NCI-H146 (cell line): ENCODE data around the gene SARS2.

ENCODE experiments used
- DNase-seq: peaks from one replicate; lab custom pipeline; 2025; lab: John Stamatoyannopoulos, UW

Gene SARS2

DNA sequence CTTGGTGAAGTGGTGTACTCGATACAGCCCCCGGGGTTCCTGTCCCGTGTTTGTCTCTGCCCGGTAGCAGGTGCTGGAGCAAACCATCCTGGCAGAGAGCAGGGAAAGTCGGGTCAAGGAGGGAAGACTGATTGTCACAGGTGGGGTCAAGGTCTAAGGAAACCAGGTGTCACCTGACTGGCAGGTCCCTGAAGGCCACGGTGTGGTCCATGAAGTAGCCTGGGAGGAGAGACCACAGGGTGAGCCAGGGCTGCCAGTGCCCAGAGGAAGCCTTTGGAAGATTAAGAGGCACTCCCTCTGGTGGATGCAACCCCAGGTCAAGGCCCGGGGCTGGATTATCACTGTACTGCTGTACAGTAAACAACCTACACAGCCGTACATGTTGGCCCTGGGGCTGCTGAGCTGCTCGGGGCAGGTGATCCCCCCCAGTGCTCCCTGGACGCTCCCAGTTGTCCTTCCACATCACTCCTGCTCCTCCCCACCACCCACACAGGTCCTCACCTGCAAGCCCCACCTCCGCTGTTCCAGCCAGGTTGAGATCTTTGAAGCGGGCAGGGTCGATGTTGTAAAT, 12.6 kb downstream of the SARS2 start:
- no peak for DNase-seq

DNA sequence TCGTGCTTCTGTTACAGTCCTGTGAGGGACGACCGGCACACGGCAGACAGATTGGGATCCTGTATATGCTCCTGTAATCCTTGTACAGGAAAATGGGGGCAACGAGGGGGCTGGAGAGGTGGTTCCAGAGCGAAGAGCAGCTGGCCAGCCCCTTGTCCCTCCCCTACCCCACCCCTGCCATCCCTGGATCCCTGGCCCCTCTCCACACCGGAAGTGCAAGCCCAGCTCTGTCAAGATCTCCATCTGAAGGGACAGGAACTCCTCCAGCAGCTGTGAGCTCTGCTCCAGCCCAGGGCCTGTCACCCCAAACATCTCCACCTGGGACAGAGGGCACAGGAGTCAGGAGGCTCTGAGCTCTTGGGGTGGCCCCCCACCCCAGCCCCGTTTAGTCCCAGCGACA, 13.0 kb downstream of the SARS2 start:
- DNase-seq, result no peak

DNA sequence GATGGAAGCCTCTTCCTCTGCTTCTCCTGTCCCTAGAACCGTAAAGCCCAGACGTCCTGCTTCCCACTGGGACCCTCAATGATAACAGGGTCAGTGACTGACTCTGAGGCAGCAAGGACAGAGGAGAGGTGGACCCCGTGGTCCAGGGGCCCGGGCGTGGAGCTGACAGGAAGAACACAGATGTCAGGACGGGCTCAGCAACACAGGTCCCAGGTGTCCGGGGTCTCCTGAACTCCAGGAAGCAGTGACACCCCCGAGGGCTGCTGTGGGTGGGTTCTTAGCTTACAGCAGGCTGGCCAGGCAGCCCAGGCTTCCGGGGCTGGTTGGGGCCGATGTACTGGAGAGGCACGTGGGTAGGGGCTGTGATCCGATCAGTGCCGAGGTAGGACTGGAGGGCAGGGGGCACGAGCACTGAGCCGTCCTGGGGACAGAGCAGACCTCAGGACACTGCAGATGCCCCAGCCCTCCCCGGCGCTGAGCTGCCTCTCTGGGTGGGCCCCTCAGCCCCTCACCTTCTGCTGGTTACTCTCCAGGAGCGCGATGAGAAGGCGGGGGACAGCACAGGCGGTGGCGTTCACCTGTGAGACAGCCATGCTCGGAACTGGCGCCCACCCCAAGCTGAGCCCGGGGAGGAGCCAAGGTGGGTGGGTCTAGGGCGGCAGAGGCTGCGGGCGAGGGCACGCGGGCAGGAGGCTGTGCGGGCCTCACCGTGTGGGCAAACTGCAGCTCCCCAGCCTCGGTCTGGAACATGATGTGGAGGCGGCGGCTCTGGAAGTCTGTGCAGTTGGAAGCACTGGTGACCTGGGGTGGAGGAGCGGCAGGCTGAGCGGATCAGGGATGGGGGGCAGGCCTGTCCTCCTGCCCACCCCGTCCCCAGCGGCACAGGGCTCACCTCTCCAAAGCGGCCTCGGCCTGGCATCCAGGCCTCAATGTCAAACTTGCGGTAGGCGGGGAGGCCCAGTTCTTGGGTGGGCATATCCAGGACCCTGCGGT, 14.9 kb downstream of the SARS2 start:
- DNase-seq, result no peak

DNA sequence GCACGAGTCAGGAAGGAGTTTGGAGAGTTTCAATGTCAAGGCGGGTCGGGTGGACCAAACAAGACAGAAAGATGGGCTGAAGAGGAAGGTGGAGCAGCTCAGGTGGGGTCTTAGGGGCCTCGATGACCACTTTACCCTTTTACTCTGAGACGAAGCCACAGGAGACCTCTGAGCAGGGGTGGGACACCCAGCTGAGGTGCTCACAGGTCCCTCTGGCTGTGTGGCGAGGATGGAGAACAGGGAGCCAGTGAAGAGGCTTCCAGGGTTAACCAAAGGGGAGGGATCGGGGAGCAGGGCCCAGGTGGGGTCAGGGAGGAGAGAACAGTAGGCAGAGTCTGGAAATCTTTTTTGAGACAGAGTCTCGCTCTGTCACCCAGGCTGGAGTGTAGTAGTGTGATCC, 16.6 kb downstream of the SARS2 start:
- no peak for DNase-seq

DNA sequence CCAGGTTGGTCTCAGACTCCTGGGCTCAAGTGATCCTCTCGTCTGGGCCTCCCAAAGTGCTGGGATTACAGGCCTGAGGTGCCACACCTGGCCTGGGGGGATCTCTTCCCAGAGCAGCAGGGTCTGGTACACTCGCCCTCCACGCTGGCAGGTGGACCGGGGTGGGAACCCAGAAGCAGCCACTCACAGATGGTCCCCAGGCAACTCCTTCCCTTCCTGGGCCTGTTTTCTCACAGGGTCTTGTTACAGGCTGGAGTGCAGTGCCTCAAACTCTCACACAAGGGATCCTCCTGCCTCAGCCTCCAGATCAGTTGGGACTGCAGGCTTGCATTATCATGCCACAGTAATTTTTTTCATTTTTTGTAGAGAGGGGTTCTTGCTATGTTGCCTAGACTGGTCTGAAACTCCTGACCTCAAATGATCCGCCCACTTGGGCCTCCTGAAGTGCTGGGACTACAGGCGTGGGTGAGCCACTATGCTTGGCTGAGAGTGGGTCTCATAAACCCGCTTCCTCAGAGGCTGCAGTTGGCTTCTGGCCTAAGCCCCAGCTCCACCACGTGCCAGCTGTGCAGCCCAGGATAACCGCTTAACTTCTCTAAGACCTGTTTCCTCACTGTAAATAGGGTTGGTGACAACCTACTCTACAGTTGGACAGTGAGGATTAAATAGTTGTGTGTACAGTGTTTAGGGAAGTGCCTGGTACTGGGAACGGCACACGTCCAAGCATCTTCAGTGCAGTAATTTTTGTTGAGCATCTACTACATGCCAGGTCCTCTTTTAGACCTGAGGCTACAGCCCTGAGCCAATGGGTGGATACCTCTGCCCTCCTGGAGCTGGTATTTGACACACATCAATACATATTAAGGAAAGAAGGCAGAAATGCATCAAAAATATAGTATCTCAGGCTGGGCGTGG, 17.7 kb downstream of the SARS2 start:
- DNase-seq, result no peak

DNA sequence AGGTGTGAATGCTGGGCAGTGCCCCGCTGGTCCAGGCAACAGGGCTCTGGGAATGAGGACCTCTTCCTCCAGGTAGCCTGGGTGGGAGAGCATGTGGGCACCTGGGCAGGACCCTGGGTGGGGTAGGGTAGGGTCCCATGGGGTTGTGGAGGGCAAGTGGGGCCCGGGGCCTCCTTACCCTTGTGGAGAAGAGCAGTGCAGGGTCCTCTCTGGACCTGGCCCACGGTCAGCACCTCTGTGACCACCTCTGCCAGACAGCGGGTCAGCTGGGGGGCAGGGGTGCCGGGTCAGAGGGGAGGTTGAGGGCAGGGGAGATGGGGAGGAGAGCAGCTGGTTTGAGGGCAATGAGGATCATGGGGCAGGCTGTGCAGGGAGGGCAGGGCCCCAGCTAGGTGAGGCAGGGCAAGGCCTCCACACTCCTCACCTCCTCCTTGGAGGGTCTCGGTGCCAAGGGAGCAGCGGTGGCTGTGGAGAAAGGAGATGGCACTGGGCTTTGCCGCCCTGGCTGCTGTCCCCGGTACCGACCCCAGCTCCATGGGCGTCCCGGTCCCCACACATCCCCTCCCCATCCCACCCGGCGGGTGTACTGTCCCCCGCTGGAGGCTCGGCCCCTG, 19.1 kb downstream of the SARS2 start:
- DNase-seq, result no peak

DNA sequence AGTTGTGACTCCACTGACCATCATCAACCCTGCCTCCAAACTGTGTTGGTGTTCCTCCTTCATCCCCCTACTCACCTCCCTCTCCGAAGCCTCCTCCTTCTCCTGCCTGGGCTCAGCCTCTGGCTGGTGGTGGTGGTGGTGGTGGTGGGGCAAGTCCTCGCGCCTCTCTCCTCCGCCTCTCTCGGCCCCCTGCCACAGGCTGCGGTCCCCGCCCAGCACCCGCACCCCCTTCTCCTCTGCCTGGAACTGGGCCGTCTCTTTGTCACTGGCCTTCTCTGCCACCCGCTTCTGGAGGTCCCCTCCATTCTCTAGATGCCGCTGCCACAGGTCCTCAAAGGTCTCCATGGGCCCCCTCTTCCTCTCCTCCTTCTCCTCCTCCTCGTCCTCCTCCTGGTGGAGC, 20.1 kb downstream of the SARS2 start:
- no peak for DNase-seq

DNA sequence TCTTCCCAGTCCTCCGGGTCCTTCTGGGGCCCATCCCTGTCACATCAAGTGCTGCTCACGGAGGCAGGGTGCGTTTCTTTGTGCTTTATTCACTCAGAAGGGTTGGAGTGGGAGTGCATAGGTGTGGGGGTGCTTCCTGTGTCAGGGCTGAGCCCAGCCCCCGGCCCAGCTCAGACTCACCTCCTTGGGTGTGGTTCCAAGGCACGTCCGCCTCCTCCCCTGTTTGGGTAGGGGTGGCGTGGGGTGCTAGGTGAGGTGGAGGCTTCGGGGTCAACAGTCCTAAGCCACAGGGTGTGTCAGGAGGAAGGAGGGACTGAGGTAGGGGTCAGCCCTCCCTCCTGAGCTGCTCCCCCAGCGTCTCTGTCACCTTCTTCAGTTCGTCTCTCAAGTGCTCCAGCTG, 21.7 kb downstream of the SARS2 start:
- no peak for DNase-seq

DNA sequence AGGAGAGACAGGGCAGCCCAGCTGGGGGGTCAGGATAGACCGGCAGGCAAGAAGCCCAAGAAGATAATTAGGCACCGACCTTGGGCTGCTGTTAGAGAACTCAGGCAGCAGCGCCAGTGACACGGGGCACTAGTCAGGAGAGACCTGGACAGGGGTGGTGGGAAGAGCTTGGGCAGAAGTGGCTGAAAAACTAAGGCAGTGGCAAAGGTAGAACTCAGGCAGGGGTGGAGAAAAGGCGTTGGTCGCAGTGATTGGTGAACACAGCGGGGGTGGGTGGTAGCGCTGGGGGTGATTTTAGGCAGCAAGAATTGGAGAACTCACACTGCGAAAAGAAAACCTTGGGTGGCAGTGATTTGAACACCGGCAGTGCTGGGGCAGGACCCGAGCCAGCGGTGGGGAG, 22.9 kb downstream of the SARS2 start:
- DNase-seq, result no peak

DNA sequence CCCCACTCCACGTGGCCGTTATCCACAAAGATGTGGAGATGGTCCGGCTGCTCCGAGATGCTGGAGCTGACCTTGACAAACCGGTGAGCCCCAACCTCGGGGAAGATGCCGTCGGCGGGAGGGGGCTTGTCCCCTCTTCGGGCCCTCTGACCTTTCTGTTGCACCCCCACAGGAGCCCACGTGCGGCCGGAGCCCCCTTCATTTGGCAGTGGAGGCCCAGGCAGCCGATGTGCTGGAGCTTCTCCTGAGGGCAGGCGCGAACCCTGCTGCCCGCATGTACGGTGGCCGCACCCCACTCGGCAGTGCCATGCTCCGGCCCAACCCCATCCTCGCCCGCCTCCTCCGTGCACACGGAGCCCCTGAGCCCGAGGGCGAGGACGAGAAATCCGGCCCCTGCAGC, 23.3 kb downstream of the SARS2 start:
- DNase-seq, result no peak

DNA sequence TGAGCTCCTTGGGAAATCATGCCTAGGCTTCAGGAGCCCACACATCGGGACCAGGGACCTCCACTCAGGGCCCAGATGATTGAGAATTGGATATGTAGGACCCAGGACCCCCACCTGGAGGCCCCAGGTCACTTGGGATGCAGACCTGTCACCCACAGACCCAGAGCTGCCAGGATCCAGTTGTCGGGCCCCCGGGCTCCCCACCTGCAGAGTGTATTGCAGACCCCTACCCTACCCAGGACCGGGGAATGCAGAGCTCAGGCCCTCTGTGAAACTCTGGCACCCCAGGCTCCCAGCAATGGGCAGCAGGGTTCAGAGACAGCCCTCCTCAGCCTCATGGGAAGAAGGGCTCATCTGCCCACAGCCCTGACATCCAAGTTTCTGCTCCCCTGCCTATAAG, 24.9 kb downstream of the SARS2 start:
- no peak for DNase-seq

DNA sequence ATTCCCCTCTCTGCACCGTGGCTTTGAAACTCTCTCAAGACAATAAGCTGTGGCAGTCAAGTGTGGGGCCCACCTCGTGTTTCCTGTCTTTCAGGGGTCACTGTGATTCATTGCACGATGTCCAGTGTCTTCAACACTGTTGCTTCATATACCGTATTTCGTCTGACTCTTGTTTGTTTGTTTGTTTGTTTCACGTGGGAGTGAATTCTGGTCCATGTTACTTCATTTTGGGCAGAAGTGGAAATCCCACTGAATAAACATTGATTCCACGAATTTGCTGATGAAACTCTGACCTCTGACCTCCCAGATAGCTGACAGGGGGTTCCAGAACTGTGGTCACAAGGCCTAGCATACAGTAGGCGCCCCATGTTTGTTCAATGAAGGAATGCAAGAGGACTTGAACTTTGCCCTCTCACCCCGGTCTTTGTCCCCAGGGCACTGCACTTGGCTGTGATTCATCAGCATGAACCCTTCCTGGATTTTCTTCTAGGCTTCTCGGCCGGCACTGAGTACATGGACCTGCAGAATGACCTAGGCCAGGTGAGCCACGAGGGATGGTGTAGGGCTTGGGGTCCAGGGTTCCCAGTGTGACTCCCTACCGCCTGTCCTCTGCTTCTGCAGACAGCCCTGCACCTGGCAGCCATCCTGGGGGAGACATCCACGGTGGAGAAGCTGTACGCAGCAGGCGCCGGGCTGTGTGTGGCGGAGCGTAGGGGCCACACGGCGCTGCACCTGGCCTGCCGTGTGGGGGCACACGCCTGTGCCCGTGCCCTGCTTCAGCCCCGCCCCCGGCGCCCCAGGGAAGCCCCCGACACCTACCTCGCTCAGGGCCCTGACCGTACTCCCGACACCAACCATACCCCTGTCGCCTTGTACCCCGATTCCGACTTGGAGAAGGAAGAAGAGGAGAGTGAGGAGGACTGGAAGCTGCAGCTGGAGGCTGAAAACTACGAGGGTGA, 25.7 kb downstream of the SARS2 start:
- no peak for DNase-seq

DNA sequence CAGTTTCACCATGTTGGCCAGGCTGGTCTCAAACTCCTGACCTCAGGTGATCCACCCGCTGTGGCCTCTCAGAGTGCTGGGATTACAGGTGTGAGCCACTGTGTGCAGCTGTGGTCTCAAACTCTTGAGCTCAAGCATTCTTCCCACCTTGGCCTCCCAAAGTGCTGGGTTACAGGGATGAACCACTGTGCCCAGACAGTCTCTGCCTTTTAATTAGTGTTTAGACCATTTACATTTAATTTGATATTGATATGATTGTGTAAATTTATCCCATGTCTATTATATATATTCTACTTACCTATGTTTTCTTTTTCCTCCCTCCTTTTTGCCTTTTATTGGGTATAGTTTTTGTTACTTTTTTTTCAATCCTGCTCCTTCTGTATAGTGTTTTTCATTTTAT, 28.9 kb downstream of the SARS2 start:
- no peak for DNase-seq

DNA sequence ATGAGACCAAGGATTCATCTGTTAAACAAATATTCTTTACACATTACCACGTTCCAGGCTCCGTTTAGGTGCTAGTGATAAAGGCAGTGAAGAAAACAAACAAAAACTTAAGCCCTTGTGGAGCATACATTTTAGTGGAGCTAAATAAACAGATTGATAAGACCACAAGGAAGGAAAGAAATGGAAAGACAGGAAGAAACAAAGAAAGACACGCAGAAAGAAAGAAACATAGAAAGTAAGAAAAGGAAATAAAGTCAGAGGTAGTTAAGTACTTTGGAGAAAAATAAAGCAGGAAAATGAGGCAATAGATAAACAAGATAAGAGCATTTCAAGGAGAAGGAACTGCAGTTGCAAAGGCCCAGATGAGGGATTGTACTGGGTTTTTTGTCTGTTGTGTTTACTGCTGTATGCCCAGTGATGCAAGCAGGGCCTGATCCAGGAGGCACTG, 29.8 kb downstream of the SARS2 start:
- no peak for DNase-seq

DNA sequence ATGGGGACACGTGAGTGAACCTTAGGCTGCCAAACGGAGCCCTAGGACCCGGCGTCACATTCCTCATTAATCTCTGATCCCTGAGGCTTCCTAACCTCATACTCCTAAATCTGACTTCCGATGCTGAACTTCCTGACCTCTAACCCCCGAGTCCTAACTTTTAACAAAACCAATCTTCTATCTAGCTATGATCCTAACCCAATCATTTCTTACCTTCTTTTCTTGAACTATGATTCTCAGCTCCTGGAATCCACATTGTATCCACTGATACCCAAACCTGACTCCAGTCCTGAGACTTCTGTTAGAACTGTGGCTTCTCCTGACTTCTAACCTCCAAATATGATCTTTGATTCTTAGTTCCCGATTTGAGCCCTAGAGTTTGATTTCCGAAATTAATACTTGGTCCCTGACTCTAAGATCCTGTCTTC, 30.3 kb downstream of the SARS2 start:
- DNase-seq, result no peak

DNA sequence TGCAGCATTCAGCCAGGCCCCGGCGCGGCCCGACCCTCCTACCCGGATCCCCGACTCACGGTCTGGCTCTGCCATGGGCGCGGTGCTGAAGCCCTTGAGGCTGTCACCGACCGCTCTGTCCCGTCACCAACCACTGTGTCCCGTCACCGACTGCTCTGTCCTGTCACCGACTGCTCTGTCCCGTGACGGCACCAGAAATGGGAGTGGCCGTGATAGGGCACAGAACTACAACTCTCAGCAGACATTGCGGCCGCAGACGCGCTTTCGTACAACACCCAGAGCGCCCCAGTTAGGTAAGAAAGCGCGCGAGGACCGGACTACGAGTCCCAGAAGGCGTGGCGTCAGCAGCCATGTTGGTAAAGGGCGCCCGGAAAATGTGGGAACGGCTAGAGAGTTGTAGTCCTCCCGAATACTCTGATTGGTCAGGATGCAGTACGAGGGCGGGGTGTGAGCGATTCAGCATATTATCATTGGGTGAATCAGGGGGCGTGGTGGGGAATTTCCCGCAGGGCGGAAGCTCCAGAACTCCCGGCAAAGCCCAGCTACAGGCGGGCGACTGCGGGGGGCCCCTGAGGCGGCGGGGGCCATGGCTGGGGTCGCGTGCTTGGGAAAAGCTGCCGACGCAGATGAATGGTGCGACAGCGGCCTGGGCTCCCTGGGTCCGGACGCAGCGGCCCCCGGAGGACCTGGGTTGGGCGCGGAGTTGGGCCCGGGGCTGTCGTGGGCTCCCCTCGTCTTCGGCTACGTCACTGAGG, 30.9 kb downstream of the SARS2 start, which contains the start of the genes NFKBIB and SIRT2:
TSS of gene NFKBIB (plus strand) at position 523 of the 755 bp plus-strand sequence. CDS start at position 587, 64 bp downstream.
TSS of gene SIRT2 (minus strand) at position 172 of the 755 bp plus-strand sequence. CDS start at position 75, 97 bp downstream.
- DNase-seq, result peak; percentile 100

DNA sequence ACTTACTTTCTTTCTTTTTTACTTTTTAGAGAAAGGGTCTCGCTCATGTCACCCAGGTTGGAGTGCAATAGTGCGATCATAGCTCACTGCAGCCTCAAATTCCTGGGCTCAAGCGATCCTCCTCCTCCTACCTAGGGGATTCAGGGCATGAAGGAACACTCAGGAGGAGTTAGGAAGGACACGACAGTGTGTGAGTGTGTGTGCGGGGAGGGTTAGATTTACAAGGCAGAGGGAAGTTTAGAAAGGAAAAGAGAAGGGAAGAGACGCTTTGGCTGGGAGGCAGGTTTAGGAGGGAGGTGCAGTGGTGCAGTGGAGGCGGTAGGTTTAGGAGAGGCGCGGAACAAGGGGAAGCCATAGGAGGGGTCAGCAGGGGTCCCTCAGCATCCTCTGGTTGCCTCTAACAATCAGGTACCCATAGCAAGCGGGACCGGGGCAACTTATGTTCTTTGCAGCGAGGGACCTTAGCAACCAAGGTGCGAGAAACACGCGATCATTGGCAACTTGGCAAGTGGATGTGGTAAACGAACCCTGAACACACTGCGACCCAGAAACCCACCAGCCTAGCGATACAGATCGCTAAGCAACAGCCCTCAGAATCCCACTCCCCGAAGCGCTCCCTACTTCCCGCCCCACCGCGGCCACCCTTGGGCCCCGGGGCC, 31.6 kb downstream of the SARS2 start:
- DNase-seq, result peak; percentile 55

DNA sequence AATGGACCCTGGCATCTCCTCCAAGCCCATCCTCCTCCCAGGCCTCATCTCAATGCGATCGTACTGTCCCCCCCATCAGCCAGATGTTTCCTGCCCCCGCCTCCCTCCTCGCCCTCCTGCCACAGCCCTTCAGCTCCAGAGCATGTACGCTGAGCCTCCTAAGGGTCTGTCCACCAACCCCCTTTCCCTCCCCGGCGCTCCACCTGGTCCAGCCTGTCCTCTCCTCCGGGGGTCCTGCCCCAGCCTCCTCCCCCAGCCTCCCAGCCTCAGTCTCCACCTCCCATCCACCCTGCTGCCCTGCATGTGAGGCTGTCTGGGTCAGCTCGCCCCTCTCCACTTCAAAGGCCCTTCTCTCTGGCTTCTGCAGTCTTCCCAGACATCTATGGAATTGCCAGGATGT, 35.6 kb downstream of the SARS2 start:
- DNase-seq, result no peak

DNA sequence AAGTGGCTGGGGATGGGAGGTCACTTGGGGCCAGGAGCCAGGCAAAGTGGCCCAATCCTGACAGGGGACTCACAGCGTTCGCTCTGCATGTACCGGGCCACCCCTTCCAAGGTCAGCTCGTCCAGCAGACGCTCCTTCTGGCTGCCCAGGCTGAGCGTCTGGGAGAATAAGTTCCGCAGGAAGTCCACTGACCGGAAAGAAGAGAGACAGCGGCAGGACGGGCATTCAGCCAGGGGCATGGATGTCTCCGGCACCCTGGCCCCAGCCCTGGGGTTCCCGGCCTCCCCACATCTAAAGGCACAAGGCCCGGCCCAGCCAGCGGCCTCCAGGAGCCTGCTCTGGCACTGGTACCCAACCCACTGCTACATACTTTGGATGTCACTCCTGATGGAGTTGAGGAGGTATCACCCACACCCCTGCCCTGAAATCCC, 37.2 kb downstream of the SARS2 start:
- DNase-seq, result no peak
